ENCODE measurements around the gene CWH43. TPM values are rescaled to one million over a fixed set of nuclear protein-coding genes. Genes with fewer than 3 reads are reported as not detected.

CWH43 gene
- total RNA-seq, 1 donor from 2014 or later, result 2.3 TPM

DNA sequence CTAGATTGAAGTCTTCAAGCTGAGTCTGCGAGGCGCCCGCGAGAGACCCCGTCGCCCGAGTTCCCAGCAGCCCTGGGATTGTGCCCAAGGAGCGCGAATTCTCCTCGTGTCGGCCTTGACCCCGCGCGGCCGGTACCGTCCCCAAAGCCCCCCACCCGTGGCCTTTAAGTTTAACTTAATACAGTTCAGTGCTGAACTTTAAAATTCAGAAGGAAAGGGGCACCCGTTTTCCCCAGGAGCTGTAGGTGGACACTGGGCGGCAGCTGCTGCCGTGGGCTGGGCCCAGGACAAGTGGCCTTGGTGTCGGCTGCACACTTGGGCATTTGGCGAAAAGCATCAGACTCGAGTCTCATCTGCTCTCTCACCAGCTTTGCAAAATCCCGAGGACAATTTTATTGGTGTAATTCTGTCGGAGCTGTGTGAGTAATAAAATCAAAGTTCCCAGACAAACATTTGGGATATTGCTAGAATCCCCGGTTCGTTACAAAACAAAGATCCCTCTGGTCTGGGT is 634 bp downstream of the CWH43 start:
- TF ChIP-seq, protein P1, sequence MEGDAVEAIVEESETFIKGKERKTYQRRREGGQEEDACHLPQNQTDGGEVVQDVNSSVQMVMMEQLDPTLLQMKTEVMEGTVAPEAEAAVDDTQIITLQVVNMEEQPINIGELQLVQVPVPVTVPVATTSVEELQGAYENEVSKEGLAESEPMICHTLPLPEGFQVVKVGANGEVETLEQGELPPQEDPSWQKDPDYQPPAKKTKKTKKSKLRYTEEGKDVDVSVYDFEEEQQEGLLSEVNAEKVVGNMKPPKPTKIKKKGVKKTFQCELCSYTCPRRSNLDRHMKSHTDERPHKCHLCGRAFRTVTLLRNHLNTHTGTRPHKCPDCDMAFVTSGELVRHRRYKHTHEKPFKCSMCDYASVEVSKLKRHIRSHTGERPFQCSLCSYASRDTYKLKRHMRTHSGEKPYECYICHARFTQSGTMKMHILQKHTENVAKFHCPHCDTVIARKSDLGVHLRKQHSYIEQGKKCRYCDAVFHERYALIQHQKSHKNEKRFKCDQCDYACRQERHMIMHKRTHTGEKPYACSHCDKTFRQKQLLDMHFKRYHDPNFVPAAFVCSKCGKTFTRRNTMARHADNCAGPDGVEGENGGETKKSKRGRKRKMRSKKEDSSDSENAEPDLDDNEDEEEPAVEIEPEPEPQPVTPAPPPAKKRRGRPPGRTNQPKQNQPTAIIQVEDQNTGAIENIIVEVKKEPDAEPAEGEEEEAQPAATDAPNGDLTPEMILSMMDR (IDR thresholded peaks at IDR 0.05), result no peak
- H3K4me3 ChIP-seq, result no peak overlapping the region
- no peaks in the 10 kb centered on the region for H3K9me3 ChIP-seq
- no peaks in the 10 kb centered on the region for H3K36me3 ChIP-seq
- intact Hi-C loops (cut with DNase I), result no loop called here
- DNase-seq (peak; percentile 46), ATAC-seq (no peak)
- H3K4me1 ChIP-seq, result no peaks in the 10 kb centered on the region
- H3K27ac ChIP-seq, result no peak overlapping the region
- H3K27me3 ChIP-seq (ENCODE audit: low read depth), result peaks cover 41% of the 10 kb centered on the region

GRCh38 chr4:48989461-48990203 is 3.6 kb downstream of the CWH43 start:
- Histone ChIP-seq H3K4me3 (no peak overlapping the region), H3K9me3 (no peaks in the 10 kb centered on the region), H3K4me1 (no peaks in the 10 kb centered on the region), H3K27ac (no peak overlapping the region), H3K36me3 (no peaks in the 10 kb centered on the region), H3K27me3 (ENCODE audit: low read depth) (peaks cover 27% of the 10 kb centered on the region)
- intact Hi-C loops (cut with DNase I), result no loop called here
- TF ChIP-seq, protein P1 (IDR thresholded peaks at IDR 0.05), result no peak
- DNase-seq (no peak), ATAC-seq (no peak)

GRCh38 chr4:48991357-48991756 is 5.3 kb downstream of the CWH43 start:
- no peak overlapping the region for H3K4me3 ChIP-seq
- no peaks in the 10 kb centered on the region for H3K36me3 ChIP-seq
- ATAC-seq (no peak), DNase-seq (no peak)
- TF ChIP-seq, protein P1 (IDR thresholded peaks at IDR 0.05), result no peak
- H3K27me3 ChIP-seq (ENCODE audit: low read depth), result peaks cover 11% of the 10 kb centered on the region
- no peaks in the 10 kb centered on the region for H3K4me1 ChIP-seq
- no peaks in the 10 kb centered on the region for H3K9me3 ChIP-seq
- no peak overlapping the region for H3K27ac ChIP-seq
- intact Hi-C loops (cut with DNase I), result no loop called here

GRCh38 chr4:48997962-48998361 is 11.9 kb downstream of the CWH43 start:
- TF ChIP-seq, protein P1 (IDR thresholded peaks at IDR 0.05), result no peak
- Histone ChIP-seq H3K36me3 (no peaks in the 10 kb centered on the region), H3K4me3 (no peak overlapping the region), H3K27ac (no peak overlapping the region), H3K4me1 (no peaks in the 10 kb centered on the region), H3K9me3 (no peaks in the 10 kb centered on the region), H3K27me3 (ENCODE audit: low read depth) (no peaks in the 10 kb centered on the region)
- DNase-seq (no peak), ATAC-seq (no peak)
- intact Hi-C loops (cut with DNase I), result no loop called here

DNA sequence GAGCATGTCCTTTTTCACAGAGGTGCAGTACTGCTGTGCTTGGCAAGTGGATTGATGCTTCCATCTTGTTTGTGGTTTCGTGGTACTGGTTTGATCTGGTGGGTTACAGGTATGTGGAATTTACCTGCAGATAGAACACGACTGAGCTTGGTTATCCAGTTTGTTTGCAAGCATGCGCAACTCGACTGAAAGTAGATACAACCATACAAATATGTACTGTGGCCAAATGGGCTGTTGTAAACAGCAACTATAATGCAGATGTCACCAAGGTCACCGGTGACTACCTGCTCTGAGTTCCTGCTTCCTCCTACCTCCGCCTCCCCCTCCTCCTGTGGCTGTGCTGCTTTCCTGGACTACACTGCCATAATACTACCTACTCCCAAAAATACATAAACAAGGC is 12.4 kb downstream of the CWH43 start:
- H3K9me3 ChIP-seq, result no peaks in the 10 kb centered on the region
- no peak for DNase-seq
- intact Hi-C loops (cut with DNase I), result no loop called here
- no peak for ATAC-seq
- H3K4me1 ChIP-seq, result no peaks in the 10 kb centered on the region
- TF ChIP-seq, protein P1 (IDR thresholded peaks at IDR 0.05), result no peak
- no peak overlapping the region for H3K27ac ChIP-seq
- H3K27me3 ChIP-seq (ENCODE audit: low read depth), result no peaks in the 10 kb centered on the region
- H3K4me3 ChIP-seq, result no peak overlapping the region
- H3K36me3 ChIP-seq, result no peaks in the 10 kb centered on the region
